HG02938 (cell line): ENCODE results near the gene BCKDHB.
"Not testable (repeated sequence)": the region's sequence is repeated elsewhere in the genome, so short reads cannot be mapped to it uniquely, and the experiment has no call there.

Source experiments
- ATAC-seq: cut with Tn5 transposase; IDR thresholded peaks from one replicate; pipeline ENCODE4 v1.9.1; 2021; ENCODE audit warnings: mild to moderate bottlenecking, moderate library complexity; ENCODE audit not compliant: unreplicated experiment

BCKDHB gene

DNA sequence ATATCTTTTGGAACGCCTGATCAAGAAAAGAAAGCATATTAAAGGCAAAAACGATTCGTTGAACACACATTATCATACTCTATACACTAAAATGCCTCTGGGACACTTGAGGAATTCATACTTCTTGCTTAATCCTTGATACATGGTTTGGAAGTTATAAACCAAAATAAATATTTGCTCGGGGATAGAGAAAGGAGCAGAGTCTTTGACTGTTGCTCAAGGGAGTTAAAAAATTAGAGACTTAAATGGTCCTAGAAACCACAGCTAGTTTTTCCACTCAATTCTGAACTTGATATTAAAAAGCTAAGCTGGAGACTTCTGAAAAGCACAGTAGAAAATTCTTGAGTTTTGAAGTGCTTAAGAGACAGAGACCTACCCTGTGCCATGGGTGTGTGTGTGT is 98.9 kb downstream of the BCKDHB start:
- ATAC-seq = no peak

DNA sequence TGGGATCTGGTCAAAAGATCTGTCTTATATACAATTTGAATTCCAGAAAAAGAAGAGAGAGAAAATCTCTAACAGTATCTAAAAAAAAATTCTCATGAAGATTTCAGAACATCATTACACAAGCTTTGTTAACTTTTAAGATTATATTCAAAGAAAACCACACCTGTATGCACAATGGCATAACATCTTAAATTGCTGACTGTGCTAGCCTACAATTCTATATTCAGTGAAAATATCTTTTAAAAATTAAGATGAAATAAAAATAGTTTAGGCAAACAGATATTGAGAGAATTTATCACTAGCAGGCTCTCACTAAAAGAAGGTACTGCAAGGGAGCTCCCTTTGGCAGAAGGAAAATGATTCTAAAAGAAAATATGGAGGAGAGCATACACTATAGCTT is 100.3 kb downstream of the BCKDHB start:
- ATAC-seq = no peak

DNA sequence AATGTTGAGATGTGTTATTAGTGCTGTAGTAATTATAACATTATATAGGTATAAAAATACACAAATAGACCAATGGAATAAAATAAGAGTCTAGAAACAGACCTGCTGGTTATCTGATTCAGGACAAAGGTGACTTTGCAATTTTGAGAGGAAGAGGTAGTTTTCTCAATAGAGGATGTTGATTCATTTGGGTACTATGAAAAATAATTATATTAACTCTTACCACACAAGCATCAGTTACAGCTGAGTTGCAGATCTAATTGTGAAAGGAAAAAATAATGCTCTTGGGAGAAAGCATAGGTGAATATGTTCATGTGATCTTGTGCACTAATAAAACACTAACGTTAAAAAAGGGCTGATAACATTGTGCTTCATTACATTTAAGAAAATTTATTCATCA is 103.0 kb downstream of the BCKDHB start:
- no peak for ATAC-seq

DNA sequence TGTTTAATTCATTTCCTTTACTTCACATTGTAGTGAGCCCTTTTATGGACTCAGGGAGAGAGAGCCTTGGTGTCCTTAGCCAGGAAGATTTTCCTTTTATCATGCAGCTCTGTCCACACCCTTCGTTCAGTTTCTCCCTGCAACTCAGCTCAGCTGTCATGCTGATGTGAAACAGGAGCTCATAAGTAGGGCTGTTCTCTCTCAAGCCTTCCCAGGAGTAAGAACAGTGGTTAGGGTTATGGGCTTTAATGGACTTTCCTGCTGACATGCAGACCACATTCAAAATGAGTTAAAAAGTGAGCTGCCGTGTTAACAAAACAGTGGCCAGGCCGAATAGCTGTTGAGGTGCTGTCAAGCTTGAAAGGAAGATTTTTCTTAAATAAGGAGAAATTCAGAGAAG is 104.1 kb downstream of the BCKDHB start:
- no peak for ATAC-seq

DNA sequence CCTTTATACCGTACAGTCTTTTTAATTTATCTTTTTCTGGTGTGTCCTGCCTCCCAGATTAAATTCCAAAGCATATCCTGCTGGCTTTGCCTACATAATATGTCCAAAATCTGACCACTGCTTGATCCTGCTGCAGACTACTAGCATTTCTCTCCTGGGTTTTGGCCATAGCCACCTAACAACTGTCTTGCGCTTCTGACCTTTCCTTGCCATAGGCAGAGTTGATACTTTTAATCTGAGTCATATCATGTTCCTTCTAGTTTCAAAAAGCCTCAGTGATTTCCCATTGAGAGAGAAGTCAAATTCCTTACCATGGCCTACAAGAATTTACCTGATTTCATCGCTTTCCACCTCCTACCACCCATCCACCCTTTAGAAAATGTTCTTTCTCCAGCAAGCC is 104.8 kb downstream of the BCKDHB start:
- no peak for ATAC-seq

DNA sequence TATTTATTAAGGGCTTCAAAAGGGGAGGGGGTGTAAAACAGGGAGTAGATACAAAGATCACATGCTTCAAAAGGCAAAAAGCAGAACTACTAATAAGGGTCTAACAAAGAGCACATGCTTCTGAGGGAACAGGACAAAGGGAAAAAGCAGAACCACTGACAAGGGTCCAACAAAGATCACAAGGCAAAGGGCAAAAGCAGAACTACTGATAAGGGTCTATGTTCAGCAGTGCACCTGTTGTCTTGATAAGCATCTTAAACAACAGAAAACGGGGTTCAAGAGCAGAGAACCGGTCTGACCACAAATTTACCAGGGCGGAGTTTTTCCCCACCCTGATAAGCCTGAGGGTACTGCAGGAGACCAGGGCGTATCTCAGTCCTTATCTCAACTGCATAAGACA is 105.4 kb downstream of the BCKDHB start:
- ATAC-seq = not testable (repeated sequence)

DNA sequence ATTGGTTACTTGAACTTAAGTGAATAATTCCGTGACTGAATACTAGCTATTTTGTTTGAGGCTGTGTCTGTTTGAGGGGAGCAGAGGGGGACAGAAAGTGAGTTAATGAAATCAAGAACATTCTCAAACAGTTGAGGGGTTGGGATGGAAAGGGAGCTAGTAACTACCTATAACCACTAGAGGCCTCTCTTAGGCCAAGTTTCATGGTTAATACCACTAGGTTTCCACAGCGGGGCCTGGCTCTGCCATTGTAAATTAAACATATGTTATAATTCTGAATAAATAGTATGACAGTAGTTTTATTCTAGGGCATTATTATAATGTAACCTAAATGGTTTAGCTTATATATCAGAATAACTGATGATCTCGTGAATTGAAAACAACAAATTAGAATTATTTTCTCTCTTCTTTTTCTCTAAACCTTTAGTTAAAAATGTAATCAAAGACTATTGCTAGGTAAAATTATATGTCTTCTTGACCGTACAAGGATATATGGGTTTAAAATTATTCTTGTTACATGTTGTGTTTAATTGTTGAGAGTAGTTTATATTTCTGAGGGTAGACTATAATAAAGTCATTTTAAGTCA is 108.1 kb downstream of the BCKDHB start:
- peak; percentile 86 for ATAC-seq

DNA sequence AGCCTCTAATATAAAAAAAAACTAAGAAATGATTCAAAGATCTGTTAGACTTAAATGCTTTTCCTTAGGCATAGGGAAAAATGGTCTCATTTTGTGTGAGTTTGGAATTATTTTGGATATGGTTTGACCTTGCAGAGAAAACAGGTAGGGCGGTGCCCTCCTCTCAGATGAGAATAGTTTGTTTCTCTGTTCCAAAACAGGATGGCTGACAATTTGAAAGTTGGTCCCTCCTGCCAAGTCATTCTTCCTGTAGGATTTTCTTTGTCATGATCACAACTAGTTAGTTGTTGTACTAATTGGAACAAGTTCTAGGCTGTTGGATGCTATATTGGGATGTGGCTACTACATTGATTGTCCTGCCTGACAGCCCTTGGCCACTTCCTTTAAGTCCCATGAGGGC is 108.6 kb downstream of the BCKDHB start:
- ATAC-seq = no peak

DNA sequence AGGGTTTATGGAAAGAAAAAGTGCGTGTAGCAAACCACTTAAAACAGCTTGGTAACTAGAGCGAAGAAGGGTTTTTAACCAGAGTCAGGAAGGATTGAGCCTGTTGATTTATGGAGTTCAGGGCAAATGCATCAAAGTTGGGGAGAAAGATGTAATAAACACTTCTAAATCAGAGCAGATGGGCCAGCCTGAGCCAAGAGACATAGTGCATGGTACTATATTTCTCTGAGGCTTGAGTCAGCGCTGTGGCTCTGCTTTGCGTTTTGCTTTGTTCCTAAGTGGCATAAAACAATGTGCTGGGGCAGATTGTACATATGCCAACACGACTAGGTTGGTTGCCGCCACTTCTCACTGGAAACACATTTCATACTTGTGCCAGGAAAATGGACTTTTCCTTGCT is 111.3 kb downstream of the BCKDHB start:
- no peak for ATAC-seq

DNA sequence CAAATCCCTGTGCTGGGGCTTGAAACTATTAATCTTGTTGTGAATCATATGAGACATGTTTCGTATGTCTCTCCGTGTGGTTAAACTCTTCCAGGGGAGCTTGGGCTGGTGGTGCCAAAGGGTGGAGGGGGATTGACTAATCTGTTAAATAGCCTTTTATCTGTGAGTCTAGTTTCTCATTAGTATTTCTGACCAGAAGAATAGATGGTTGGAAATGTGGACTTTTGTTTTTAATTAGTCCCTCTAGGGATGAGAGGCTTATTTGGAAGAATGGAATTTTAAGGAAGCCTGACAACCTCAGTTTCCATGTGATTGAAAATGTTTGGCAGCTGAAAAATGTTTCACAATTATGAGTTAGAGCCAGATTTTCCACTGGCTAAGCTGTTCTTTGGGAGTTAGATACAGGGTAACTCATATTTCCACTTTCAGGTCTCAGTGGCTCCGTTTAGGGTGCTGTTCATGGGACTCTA is 117.3 kb downstream of the BCKDHB start:
- no peak for ATAC-seq

DNA sequence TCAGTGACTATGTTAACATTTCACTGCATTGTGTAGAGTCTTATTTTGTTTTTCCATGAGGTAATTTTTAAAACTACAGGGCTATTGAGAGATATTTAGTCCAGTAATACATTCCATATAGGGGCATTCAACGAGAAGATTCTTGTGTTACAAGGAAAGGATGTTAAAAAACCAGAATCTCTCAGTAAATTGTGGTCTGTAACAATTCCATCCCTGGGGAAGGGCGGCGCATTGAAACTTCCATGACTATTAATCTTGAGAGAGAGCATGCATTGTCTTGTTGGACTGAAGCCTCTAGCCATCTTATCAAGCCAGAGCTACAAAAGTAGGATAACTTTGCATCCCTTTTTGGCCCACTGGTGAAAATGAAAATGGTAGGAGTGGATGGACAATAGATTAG is 119.7 kb downstream of the BCKDHB start:
- no peak for ATAC-seq

DNA sequence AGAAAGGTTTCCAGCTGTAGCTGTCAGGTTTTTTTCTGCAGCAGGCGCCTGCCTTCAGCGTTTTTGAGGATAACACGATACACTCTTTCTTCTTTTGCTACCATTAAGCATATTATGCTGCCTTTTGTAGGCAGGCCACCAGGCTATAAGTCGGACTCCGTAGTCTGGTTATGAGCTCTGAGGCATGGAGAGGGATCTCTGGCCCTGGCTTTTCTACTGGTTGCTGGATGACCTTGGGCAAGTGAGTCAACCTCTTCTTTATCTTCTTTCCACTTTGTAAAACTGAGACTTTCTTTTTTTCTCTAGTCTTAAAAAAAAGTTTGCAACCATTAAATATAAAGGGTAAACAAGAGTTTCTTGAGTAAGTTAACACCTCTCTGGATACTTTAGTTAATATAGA is 120.2 kb downstream of the BCKDHB start:
- ATAC-seq = no peak

DNA sequence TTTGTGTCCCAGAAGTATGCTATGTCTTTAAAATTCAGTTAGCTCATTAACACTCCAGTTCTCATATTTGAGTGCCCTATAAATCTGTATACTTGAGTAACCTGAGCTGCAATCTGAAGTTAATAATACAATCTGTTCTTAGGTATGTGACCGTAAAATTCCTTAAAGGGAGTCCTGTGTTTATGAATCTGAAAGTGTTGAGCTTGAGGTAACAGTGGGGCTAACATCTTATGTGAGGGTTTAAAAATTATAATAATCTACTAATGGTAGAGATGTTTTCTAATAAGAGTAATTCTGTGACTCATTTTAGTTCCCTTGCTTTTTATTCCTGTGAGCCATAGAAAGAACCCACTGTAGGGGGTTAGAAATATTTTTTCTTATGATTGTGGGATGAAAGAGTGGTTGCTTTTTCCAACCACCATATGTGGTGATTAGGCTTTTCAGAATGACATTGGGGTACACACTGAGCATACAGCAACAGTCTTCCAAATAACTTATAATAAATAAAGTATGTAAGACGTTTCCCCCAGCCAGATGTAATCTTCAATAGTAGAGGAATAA is 121.2 kb downstream of the BCKDHB start:
- no peak for ATAC-seq

DNA sequence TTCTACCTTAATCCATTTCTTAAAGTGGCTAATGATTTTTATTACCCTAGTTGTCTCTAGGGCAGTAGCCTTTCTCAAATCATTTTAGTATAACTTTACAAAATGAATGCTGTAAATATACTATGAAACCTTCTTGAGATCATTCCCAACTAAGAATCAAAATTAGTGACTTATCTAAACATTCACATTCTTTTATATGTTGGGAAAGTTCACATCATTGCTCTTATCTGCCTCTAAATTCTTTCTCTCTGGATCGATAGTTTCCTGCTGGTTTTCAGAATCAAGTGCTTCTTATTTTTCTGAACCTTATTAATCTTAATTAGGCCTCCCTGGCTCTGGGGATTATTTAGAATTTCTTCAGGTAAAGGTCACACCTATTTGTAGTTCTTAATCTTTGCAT is 126.8 kb downstream of the BCKDHB start:
- no peak for ATAC-seq

DNA sequence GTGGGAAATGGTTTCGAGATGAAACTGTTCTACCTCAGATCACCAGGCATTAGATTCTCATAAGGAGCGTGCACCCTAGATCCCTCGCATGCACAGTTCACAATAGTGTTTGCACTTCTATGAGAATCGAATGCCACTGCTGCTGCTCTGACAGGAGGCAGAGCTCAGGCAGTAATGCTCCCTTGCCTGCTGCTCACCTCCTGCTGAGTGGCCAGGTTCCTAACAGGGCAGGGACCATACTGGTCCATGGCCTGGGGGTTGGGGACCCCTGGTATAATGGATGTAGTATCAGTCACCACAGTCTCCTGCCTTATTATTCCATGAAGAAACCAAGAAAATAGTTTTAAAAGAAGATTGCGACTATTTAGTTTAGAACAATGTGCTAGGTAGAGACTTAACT is 127.5 kb downstream of the BCKDHB start:
- no peak for ATAC-seq

DNA sequence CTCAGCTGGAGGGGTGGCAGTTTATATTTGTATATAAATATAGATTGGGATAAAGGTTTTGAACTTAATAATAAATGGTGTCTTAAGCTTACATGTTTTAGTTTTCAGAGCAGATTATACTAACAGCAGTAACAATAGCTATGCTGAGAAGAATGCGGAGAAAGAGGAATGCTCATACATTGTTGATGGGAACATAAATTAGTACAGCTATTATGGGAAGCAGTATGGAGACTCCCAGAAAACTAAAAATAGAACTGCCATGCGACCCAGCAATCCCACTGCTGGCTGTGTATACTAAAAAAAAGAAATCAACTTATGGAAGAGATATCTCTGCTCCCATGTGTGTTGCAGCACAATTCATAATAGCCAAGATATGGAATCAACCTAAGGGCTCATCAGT is 127.9 kb downstream of the BCKDHB start:
- no peak for ATAC-seq

DNA sequence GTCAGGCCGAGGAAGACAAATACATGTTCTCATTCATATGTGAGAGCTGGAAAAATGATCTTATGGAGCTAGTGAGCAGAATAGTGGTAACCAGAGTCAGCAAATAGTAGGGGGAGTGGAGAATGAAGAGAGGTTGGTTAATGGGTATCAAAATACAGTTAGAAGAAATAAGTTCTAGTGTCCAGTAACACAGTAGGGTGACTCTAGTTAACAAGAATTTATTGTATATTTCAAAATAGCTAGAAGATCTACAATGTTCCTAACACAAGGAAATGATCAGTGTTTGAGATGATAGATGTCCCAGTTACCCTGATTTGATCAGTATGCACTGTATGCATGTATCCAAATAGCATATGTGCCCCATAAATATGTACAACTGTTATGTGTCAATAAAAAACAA is 128.4 kb downstream of the BCKDHB start:
- no peak for ATAC-seq

DNA sequence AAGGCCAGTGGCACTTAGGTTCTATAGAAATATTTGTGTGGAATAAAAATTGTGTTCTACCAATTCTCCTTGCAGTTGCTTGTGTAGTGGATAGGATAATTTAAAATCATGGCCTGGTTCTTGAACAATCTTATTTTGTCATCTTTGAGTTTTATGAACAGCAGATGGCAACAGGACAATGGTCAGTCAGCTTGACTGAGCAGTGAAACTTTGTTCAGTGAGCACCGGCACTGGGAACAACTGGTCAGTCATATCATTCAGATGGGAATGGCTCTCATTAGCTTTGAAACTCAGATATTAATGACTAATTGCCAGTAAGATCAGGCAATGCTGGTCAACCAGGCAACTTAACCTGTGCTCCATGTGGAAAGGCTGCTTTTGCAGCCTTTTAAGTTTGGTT is 129.2 kb downstream of the BCKDHB start:
- no peak for ATAC-seq

DNA sequence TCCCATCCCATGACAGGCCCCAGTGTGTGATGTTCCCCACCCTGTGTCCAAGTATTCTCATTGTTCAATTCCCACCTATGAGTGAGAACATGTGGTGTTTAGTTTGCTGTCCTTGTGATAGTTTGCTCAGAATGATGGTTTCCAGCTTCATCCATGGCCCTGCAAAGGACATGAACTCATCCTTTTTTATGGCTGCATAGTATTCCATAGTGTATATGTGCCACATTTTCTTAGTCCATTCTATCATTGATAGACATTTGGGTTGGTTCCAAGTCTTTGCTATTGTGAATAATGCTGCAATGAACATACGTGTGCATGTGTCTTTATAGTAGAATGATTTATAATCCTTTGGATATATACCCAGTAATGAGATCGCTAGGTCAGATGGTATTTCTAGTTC is 132.3 kb downstream of the BCKDHB start:
- ATAC-seq = not testable (repeated sequence)

DNA sequence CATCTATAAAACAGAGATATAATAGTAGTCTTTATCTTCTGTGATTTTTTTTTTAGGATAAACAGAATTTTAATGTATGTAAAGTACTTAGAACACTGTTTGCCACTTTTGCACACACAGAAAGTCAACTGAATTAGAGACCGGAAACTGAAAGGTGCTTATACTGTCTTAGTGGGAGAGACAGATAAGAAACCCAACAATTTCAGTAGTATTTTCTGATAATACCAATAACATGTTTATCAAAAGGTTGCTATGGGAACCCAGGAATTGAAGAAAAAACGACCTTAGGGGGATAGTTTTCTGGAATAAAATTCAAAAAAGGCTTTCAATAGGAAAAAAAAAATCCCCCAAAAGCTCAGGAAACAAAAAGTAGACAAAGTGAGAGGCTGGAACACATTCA is 138.6 kb downstream of the BCKDHB start:
- no peak for ATAC-seq

DNA sequence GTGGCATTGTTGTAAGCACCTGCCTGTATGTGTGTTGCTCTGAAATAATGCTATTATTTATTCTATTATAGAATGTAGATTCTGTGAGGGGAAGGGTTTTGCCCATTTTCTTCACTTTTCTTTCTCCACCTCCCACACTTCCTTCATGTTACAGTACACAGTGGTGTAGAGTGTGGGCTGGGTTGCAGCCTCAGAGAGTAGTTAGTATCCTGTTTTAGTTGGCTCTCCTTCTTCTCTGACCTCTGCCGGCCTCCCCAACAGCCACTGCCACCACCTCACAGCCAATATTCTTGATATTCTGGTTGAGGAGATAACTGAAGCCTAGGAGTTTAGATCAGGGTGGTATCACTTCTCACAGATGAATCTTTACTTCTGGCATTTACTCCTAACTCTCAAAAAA is 143.4 kb downstream of the BCKDHB start:
- ATAC-seq = no peak

DNA sequence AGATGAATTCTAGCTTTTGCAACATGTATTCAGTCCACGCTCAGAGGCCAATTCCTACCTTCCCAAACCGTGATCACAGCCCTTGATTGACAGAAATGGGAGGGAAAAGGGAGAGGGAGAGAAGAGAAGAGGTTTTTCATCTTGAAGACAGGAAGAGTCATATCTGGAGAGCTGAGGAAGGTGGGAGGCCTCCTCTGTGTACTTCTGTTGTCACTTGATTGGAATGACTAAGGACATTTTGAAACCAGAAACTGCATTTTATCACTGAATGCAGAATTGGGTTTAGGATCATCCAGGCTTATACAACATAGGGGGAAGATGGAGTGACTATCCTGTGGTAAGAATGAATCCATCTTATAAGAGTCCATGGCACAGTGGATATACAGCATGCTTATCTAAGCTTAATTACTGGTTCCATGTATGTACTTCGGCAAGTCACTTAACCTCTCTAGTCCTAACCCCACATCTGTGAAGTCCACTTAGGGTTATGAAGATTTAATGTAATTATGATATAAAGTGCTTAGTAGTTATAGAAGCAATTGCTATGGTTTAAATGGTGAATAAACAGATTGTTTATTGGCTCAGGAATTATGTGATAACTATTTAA is 144.0 kb downstream of the BCKDHB start:
- ATAC-seq = no peak

DNA sequence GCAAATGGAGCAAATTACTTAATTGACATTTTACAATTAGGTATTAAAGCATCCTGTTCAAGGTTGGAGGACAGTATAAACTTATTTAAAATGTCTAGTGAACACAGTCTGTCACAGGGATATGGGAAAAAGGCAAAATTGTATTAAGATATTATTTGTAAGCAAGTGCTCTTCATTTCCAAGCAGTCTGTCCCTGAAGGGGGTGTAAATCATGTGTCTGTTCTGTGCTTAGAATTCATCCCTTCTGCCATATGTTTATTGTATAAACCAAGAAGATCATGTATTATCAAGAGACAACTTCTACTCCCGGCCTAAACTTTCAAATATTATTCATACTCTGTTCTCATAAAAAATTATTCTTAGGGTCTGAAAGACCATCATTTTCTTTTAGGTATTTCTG is 144.8 kb downstream of the BCKDHB start:
- no peak for ATAC-seq
